Endothelial cell of umbilical vein (primary cell): Measurements from ENCODE around the gene MGAT4D. TPM values are rescaled to one million over a fixed set of nuclear protein-coding genes. Genes with fewer than 3 reads are reported as not detected.

Experiments used
- BruUV-seq: library from RNA; stranded (reverse); fragments of 400-500 nt; replicated peaks from 2 replicates; lab custom pipeline; 2021; lab: Mats Ljungman, UMichigan
- CTCF ChIA-PET: fragments of 300-600, 350-600 bp; sonication (Branson Sonifier 250); formaldehyde crosslinking; loops from one replicate; lab custom pipeline; 2021; ENCODE audit warnings: antibody characterized with exemption, inconsistent platforms; lab: Charles Lee
- POLR2A ChIA-PET: fragments of 300-600, 350-600 bp; sonication (Branson Sonifier 250); formaldehyde crosslinking; loops from one replicate; lab custom pipeline; 2021; ENCODE audit warnings: antibody characterized with exemption, inconsistent platforms; lab: Charles Lee
- DNase-seq: peaks from one replicate; pipeline ENCODE4 v3.0.0-alpha.2; 2011; ENCODE audit warnings: low read depth, low spot score
- FAIRE-seq: peaks from 2 replicates; lab custom pipeline; 2011; peaks lifted over from hg19 to GRCh38; lab: Jason Lieb, UNC
- H2AFZ ChIP-seq: 2 replicates; pipeline ENCODE4 v1.6.0; 2012; ENCODE audit warnings: low read depth, low read length, control low read depth, inconsistent platforms
- H3K27ac ChIP-seq: 2 replicates; pipeline ENCODE4 v1.5.1; 2011; ENCODE audit warnings: low read depth, mild to moderate bottlenecking, control low read depth, low read length, moderate library complexity; ENCODE audit not compliant: insufficient read depth
- H3K27me3 ChIP-seq, 2 experiments: 2 replicates each; pipeline versions ENCODE4 v1.6.0 to v1.6.1; 2011; ENCODE audit warnings: low read length in 2 of 2, mixed read lengths in 1 of 2; ENCODE audit not compliant: control insufficient read depth in 2 of 2, insufficient read depth in 2 of 2
- H3K36me3 ChIP-seq, 2 experiments: 2 replicates in 1 of 2; 3 replicates in 1 of 2; pipeline ENCODE4 v1.5.1; 2011; ENCODE audit warnings: low read length in 2 of 2, mild to moderate bottlenecking in 1 of 2, moderate library complexity in 1 of 2; ENCODE audit not compliant: control insufficient read depth in 2 of 2, insufficient read depth in 2 of 2; ENCODE audit errors: extremely low read depth in 1 of 2
- H3K4me1 ChIP-seq: 3 replicates; pipeline ENCODE4 v1.5.1; 2011; ENCODE audit warnings: mild to moderate bottlenecking, low read length; ENCODE audit not compliant: control insufficient read depth, insufficient read depth; ENCODE audit errors: extremely low read depth
- H3K4me2 ChIP-seq: 2 replicates; pipeline ENCODE4 v1.6.1; 2011; ENCODE audit warnings: low read length, control low read depth, mixed read lengths; ENCODE audit not compliant: insufficient read depth
- H3K4me3 ChIP-seq, 3 experiments: fragments of 200-600 bp in 1 of 3; sonication (generic), shearing (Covaris generic) in 1 of 3; replicated peaks in 1 of 3; 2 replicates each; pipeline ENCODE4 v1.5.1; 2011 to 2016; ENCODE audit warnings: control low read depth in 3 of 3, low read length in 3 of 3, mild to moderate bottlenecking in 2 of 3, inconsistent platforms in 1 of 3, low read depth in 1 of 3, moderate library complexity in 1 of 3; ENCODE audit not compliant: insufficient read depth in 1 of 3
- H3K79me2 ChIP-seq: 2 replicates; pipeline ENCODE4 v1.6.0; 2012; ENCODE audit warnings: low read length, inconsistent platforms; ENCODE audit not compliant: control insufficient read depth, insufficient read depth
- H3K9ac ChIP-seq: replicated peaks from 2 replicates; pipeline ENCODE3; 2011; ENCODE audit warnings: low read length, control low read depth; ENCODE audit not compliant: insufficient read depth; ENCODE audit errors: extremely low read depth
- H3K9me1 ChIP-seq: replicated peaks from 3 replicates; pipeline ENCODE4 v1.6.0; 2011; ENCODE audit warnings: mild to moderate bottlenecking, low read length; ENCODE audit not compliant: control insufficient read depth, insufficient read depth; ENCODE audit errors: extremely low read depth
- H3K9me3 ChIP-seq: replicated peaks from 2 replicates; pipeline ENCODE4 v1.5.1; 2012; ENCODE audit warnings: low read length, inconsistent platforms; ENCODE audit not compliant: control insufficient read depth, insufficient read depth
- H4K20me1 ChIP-seq: replicated peaks from 2 replicates; pipeline ENCODE3; 2011; ENCODE audit warnings: mild to moderate bottlenecking, low read length; ENCODE audit not compliant: control insufficient read depth, insufficient read depth; ENCODE audit errors: extremely low read depth
- EZH2 ChIP-seq: IDR thresholded peaks from 2 replicates; pipeline ENCODE4 v1.6.1; 2012; ENCODE audit warnings: borderline replicate concordance, low read depth, mild to moderate bottlenecking, moderate library complexity, low read length, inconsistent platforms; ENCODE audit not compliant: severe bottlenecking
- FOS ChIP-seq: IDR thresholded peaks from 2 replicates; pipeline ENCODE4 v1.6.1; 2011; ENCODE audit warnings: mild to moderate bottlenecking, low read length, moderate library complexity, borderline replicate concordance; ENCODE audit not compliant: insufficient read depth
- GATA2 ChIP-seq: IDR thresholded peaks from 2 replicates; pipeline ENCODE4 v1.7.0; 2011; ENCODE audit warnings: low read depth, mild to moderate bottlenecking, moderate library complexity, mixed read lengths, low read length; ENCODE audit not compliant: insufficient read length, insufficient read depth
- JUN ChIP-seq: IDR thresholded peaks from 2 replicates; pipeline ENCODE4 v1.6.1; 2011; ENCODE audit warnings: borderline replicate concordance, low read depth; ENCODE audit not compliant: insufficient read length, insufficient read depth
- MYC ChIP-seq: IDR thresholded peaks from one replicate; pipeline ENCODE4 v1.6.1; 2011; ENCODE audit warnings: mild to moderate bottlenecking, low read depth, low read length
- POLR2A ChIP-seq: IDR thresholded peaks from 2 replicates; pipeline ENCODE4 v1.6.1; 2012; ENCODE audit warnings: low read depth, mild to moderate bottlenecking, control low read depth, low read length
- POLR2AphosphoS5 ChIP-seq: IDR thresholded peaks from 2 replicates; pipeline ENCODE4 v1.6.1; 2012; ENCODE audit warnings: low read depth, mild to moderate bottlenecking, control low read depth, low read length, moderate library complexity; ENCODE audit not compliant: insufficient read depth
- dilution Hi-C: fragments of 300-500 bp; cut with MboI; formaldehyde crosslinking; loops from one replicate; pipeline ENCODE4 v1.15.0; 2019; ENCODE audit warnings: low sequenced_read_pairs; ENCODE audit not compliant: extremely low pct_ligation_motif_present
- intact Hi-C: fragments of 100-400 bp; cut with micrococcal nuclease; formaldehyde crosslinking; loops from one replicate; pipeline ENCODE4 v1.10.0; 2022
- polyA plus RNA-seq, 4 experiments: library from polyadenylated mRNA; depleted of rRNA in 3 of 4; stranded (reverse) in 3 of 4; unstranded in 1 of 4; fragments of >200 nt; gene quantifications; 2 replicates each; pipeline versions ENCODE4 v1.2.1 to v1.2.3, GENCODE V29; 2011 to 2012; ENCODE audit warnings: missing spikeins in 1 of 4
- total RNA-seq: library from RNA; stranded (reverse); gene quantifications from 2 replicates; pipeline ENCODE4 v1.2.3, GENCODE V29; 2021
- TF ChIP-seq, protein P1 (sequence below): IDR thresholded peaks from 2 replicates; pipeline ENCODE4 v1.6.1; 2011; ENCODE audit not compliant: insufficient read depth, insufficient read length
- TF ChIP-seq, protein P2 (sequence below), 2 donors: IDR thresholded peaks; 1 replicate in 1 of 2; 2 replicates in 1 of 2; pipeline ENCODE4 v1.5.1; 2011; ENCODE audit warnings: low read length in 2 of 2, mild to moderate bottlenecking in 2 of 2, moderate library complexity in 2 of 2, control low read depth in 1 of 2, inconsistent platforms in 1 of 2, low read depth in 1 of 2; ENCODE audit not compliant: insufficient read depth in 1 of 2; ENCODE audit errors: extremely low read depth in 1 of 2

MGAT4D gene
- total and polyA plus RNA-seq, 2 donors (not counting 3 experiments of a cell fraction or from before 2014, with no cell fraction given) = not detected

GRCh38 chr4:140533951-140534480, 35.9 kb upstream of the MGAT4D start:
- H4K20me1 ChIP-seq = no peaks in the 10 kb centered on the region
- peaks cover 0 to 2% of the 10 kb centered on the region in 2 experiments for H3K36me3 ChIP-seq
- no peak for DNase-seq
- BruUV-seq = no TSS peak
- no peaks in the 10 kb centered on the region for H3K9me1 ChIP-seq
- dilution Hi-C loops = no loop called here
- H2AFZ ChIP-seq = no peak overlapping the region
- H3K4me1 ChIP-seq = no peaks in the 10 kb centered on the region
- no peak overlapping the region for H3K4me3 ChIP-seq
- H3K4me2 ChIP-seq = no peak overlapping the region
- TF ChIP-seq JUN = no peak
- no peak for TF ChIP-seq GATA2
- TF ChIP-seq EZH2 = no peak
- TF ChIP-seq, protein P1, sequence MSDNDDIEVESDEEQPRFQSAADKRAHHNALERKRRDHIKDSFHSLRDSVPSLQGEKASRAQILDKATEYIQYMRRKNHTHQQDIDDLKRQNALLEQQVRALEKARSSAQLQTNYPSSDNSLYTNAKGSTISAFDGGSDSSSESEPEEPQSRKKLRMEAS = no peak
- TF ChIP-seq POLR2A = no peak
- TF ChIP-seq, protein P2, sequence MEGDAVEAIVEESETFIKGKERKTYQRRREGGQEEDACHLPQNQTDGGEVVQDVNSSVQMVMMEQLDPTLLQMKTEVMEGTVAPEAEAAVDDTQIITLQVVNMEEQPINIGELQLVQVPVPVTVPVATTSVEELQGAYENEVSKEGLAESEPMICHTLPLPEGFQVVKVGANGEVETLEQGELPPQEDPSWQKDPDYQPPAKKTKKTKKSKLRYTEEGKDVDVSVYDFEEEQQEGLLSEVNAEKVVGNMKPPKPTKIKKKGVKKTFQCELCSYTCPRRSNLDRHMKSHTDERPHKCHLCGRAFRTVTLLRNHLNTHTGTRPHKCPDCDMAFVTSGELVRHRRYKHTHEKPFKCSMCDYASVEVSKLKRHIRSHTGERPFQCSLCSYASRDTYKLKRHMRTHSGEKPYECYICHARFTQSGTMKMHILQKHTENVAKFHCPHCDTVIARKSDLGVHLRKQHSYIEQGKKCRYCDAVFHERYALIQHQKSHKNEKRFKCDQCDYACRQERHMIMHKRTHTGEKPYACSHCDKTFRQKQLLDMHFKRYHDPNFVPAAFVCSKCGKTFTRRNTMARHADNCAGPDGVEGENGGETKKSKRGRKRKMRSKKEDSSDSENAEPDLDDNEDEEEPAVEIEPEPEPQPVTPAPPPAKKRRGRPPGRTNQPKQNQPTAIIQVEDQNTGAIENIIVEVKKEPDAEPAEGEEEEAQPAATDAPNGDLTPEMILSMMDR (IDR thresholded peaks at IDR 0.05; ENCODE audit: extremely low read depth in 1 of 2, insufficient read depth in 1 of 2, low read depth in 1 of 2, low read length in 2 of 2) = no peak
- TF ChIP-seq FOS = no peak
- no peak for TF ChIP-seq MYC
- TF ChIP-seq POLR2AphosphoS5 = no peak
- no peak overlapping the region for H3K9ac ChIP-seq
- CTCF ChIA-PET = no interaction called here
- intact Hi-C loops = no loop called here
- H3K27me3 ChIP-seq = no peaks in the 10 kb centered on the region
- POLR2A ChIA-PET = no interaction called here
- no peak overlapping the region for H3K27ac ChIP-seq
- FAIRE-seq = no peak
- no peaks in the 10 kb centered on the region for H3K79me2 ChIP-seq
- no peaks in the 10 kb centered on the region for H3K9me3 ChIP-seq
